Heart left ventricle (tissue), 16 donors: ENCODE data around the gene MSX2. TPM values are rescaled to one million over a fixed set of nuclear protein-coding genes. Genes with fewer than 3 reads are reported as not detected.

Experiments
- ATAC-seq, 4 donors: fragments of 200-7000 bp; cut with Tn5 transposase; one replicate each; pipeline ENCODE4 v1.9.1; 2020 to 2022; ENCODE audit warnings: moderate library complexity in 4 of 4, mild to moderate bottlenecking in 3 of 4, moderate number of reproducible peaks in 1 of 4
- DNase-seq, 5 donors: peaks; one replicate each; pipeline ENCODE4 v3.0.0-alpha.2; 2020
- H3K27ac ChIP-seq, 12 donors: fragments of 200-600 bp; sonication (generic) in 4 of 12; one replicate each; pipeline versions ENCODE4 v1.5.0 to v1.8.0; 2016 to 2022; ENCODE audit warnings: mild to moderate bottlenecking in 2 of 12
- H3K27me3 ChIP-seq, 9 donors: fragments of 200-600 bp; sonication (generic) in 2 of 9; one replicate each; pipeline versions ENCODE4 v1.5.1 to v1.8.0; 2016 to 2022; ENCODE audit warnings: mild to moderate bottlenecking in 3 of 9
- H3K36me3 ChIP-seq, 9 donors: fragments of 200-600 bp; sonication (generic) in 2 of 9; one replicate each; pipeline versions ENCODE4 v1.5.0 to v1.8.0; 2018 to 2022; ENCODE audit warnings: mild to moderate bottlenecking in 2 of 9
- H3K4me1 ChIP-seq, 12 donors: fragments of 200-600 bp; sonication (generic) in 4 of 12; one replicate each; pipeline versions ENCODE4 v1.5.0 to v1.8.0; 2016 to 2022; ENCODE audit warnings: mild to moderate bottlenecking in 3 of 12
- H3K4me3 ChIP-seq, 12 donors: fragments of 200-600 bp; sonication (generic) in 4 of 12; one replicate each; pipeline versions ENCODE4 v1.5.0 to v1.8.0; 2017 to 2022; ENCODE audit warnings: mild to moderate bottlenecking in 9 of 12, moderate library complexity in 4 of 12
- H3K9me3 ChIP-seq, 12 donors: fragments of 200-600 bp; sonication (generic) in 4 of 12; one replicate each; pipeline versions ENCODE4 v1.5.0 to v1.8.0; 2016 to 2022; ENCODE audit warnings: mild to moderate bottlenecking in 1 of 12
- POLR2A ChIP-seq, 2 donors: fragments of 450-650 bp; IDR thresholded peaks; one replicate each; pipeline ENCODE4 v1.6.1; 2017; ENCODE audit warnings: antibody characterized with exemption in 2 of 2, mild to moderate bottlenecking in 2 of 2, moderate library complexity in 2 of 2
- WGBS, 4 donors: extraction: QIAGEN DNeasy Blood & Tissue Kit in 2 of 4; methylation state at CpG; one replicate each; pipeline versions ENCODE4 v1.1.5 to v1.1.7; 2013 to 2018; 5-methylcytosine and 5-hydroxymethylcytosine counted together
- intact Hi-C, 10 donors: fragments of 100-400 bp; cut with DNase I; formaldehyde crosslinking; loops; one replicate each; pipeline versions ENCODE4 v1.11.1 to v1.14.2; 2022
- polyA plus RNA-seq, 2 donors: library from polyadenylated mRNA; stranded (reverse); fragments of 200-250 nt; gene quantifications; one replicate each; pipeline ENCODE4 v1.2.3, GENCODE V29; 2013
- total RNA-seq, 9 donors: library from RNA; depleted of rRNA in 2 of 9; stranded (reverse); fragments of >200 nt in 2 of 9; fragmentation: NEBNext Ultra II Directional in 3 of 9; extraction: Animal tissue kit (Norgen Biotek cat#: 25700) in 3 of 9; gene quantifications; one replicate each; pipeline versions ENCODE4 v1.1.0 to v1.2.4, GENCODE V29; 2016 to 2023
- TF ChIP-seq, protein P1 (sequence below), 12 donors: fragments of 200-600 bp; sonication (generic) in 4 of 12; IDR thresholded peaks; one replicate each; pipeline versions ENCODE4 v1.5.0 to v1.8.0; 2018 to 2022; ENCODE audit warnings: antibody characterized with exemption in 12 of 12, mild to moderate bottlenecking in 5 of 12
- donor health status: ischemic (EF 13 %, LVEDD 7.1; RV severe dilation, severe dysfunction).
- donor health status: healthy with polysubstance abuse.
- donor health status: DM: no; HTN: yes; CAD: no.
- donor health status: DM: no; HTN: no; CAD: no.
- donor health status: ischemic (EF 25% LVEDD 6.9; RV normal size, moderate dysfunction).
- donor health status: ischemic (EF 25% LVEDD 5.7; RV mildly dilated, moderate dysfunction).
- donor health status: healthy.
- donor health status: DM: yes; HTN: yes; CAD: no.
- donor health status: ischemic (EF 35%, LVEDD 5.7; RV mildly dilated, moderate dysfunction).
- donor health status: nonischemic (EF 11% LVEDD 7.7; RV severe dilation, severe dysfunction).
- donor health status: DM: yes; HTN: yes; CAD: no.
- donor health status: PGD.
- donor health status: ischemic (EF 29% LVEDD 5.4; RV normal size, mild dysfunction).
- donor health status: nonischemic (EF 23%, LVEDD 6.1; RV moderate dilation, normal function).

MSX2 gene
- total and polyA plus RNA-seq, 11 donors = 0.73 to 5.3 (median 1.6) TPM

DNA sequence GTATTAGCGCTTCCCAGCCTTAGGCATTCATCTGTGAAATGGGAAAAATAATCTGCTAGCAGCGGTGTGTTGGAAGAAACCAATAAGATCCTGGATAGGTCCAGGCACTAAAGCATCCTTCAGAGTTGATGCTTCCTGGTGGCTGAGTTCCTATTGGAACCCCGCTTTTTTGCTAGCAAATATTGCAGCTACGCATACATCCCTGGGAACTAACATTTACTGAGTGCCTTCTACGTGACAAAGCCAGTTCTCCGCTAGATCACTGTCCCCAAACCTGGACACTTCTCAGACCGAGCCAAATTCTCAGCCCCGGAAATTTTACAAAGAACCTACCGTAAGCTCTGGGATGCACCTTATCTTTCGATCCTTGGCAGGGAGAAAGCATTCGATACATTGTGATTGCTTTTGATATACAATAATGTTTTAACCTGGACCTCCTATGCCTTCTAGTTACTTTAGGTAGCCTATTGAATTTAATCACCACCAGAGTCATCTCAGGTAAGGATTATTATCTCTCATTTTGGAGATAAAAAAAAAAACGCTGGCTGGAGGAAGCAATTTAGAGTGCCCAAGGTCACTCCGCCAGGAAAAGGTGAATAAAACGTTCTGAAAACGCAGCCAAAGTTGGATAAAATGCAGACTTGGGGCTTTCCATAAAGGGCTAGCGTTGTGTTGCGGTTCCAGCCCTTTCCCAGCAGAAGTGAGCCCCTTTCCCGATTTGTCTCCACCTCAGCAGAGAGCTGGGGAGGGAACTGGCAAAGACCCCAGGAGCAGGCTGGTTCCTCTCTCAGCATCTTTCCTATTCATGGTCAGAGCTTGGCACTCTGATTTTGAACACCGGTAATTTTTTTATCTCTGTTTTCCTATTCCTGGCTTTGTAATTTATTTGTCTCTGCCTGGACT lies 2.6 kb upstream of the MSX2 start:
- 9 to 14% (median 11%) methylated on average over 19 of the region's 19 CpGs for WGBS, 4 donors
- ATAC-seq (no peak), DNase-seq (no peak)
- Histone ChIP-seq H3K4me3 (peak overlapping the region in 7 of 12 donors; percentile 5 to 42 (median 23)), H3K27ac (no peak overlapping the region), H3K9me3 (no peaks in the 10 kb centered on the region), H3K36me3 (no peaks in the 10 kb centered on the region), H3K27me3 (peaks cover 35 to 98% (median 66%) of the 10 kb centered on the region in 9 donors), H3K4me1 (peaks cover 0 to 35% (median 6%) of the 10 kb centered on the region in 12 donors)
- intact Hi-C loops = no loop called here
- TF ChIP-seq, protein P1, sequence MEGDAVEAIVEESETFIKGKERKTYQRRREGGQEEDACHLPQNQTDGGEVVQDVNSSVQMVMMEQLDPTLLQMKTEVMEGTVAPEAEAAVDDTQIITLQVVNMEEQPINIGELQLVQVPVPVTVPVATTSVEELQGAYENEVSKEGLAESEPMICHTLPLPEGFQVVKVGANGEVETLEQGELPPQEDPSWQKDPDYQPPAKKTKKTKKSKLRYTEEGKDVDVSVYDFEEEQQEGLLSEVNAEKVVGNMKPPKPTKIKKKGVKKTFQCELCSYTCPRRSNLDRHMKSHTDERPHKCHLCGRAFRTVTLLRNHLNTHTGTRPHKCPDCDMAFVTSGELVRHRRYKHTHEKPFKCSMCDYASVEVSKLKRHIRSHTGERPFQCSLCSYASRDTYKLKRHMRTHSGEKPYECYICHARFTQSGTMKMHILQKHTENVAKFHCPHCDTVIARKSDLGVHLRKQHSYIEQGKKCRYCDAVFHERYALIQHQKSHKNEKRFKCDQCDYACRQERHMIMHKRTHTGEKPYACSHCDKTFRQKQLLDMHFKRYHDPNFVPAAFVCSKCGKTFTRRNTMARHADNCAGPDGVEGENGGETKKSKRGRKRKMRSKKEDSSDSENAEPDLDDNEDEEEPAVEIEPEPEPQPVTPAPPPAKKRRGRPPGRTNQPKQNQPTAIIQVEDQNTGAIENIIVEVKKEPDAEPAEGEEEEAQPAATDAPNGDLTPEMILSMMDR (IDR thresholded peaks at IDR 0.05) = no peak
- no peak for TF ChIP-seq POLR2A (IDR thresholded peaks at IDR 0.05)

DNA sequence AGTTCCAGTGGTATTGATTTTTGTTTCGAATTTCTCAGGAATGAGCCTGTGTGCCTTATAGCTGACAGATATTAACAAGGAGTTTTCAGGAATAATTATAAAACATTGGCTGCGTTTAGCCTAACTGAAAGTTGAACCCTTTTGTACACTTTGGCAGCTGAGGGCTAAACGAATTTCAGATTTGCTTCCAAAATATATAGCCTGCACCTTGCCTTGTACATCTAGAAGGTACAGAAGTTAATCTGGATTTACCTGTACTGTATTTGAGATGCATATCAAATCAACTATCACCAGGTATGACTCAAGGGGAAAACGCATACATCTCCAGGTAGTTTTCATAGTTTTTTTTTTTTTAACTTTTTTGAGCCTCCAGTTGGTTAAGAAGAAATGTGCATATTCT lies 1.9 kb upstream of the MSX2 start:
- no peaks in the 10 kb centered on the region for H3K9me3 ChIP-seq
- TF ChIP-seq POLR2A (IDR thresholded peaks at IDR 0.05) = no peak
- TF ChIP-seq, protein P1 (IDR thresholded peaks at IDR 0.05) = no peak
- H3K4me1 ChIP-seq = peaks cover 0 to 35% (median 6%) of the 10 kb centered on the region in 12 donors
- WGBS, 4 donors = 37 to 38% (median 38%) methylated on average over 4 of the region's 4 CpGs
- DNase-seq = no peak
- no peak for ATAC-seq
- H3K36me3 ChIP-seq = no peaks in the 10 kb centered on the region
- H3K27ac ChIP-seq = no peak overlapping the region
- H3K4me3 ChIP-seq = no peak overlapping the region
- H3K27me3 ChIP-seq = peaks cover 35 to 97% (median 64%) of the 10 kb centered on the region in 9 donors
- intact Hi-C loops = no loop called here

DNA sequence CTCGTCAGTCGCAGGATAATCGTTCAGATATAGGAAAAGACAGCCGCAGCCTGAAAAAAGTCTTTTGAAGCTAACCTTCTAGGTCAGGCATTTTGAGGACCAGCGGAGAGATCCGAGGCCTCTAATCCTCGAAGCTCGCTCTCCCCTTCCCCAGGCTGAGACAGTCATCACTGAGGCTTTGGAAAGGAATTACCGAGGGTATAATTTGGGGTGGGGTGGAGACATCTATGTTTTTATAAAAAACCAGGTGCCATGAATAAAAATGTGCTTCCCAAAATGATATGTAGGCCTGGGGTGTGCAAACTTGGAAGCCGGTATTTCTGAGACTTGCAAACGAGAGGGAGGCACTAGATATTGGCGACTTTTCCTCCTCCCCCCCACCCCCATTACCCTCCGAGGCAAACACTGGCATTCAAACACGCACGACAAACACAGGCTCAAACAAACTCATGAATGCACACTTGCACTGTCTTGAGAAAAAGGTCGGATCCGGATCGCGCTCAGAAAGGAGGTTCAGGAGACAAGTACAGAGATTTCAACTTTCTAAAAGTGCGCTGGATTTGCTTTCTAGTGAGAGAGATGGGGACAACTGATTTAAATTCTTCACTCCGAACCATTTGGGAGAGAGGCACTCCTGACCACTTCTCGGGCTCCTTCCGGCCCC lies 935 bp upstream of the MSX2 start:
- Histone ChIP-seq H3K9me3 (no peaks in the 10 kb centered on the region), H3K4me1 (peaks cover 0 to 35% (median 6%) of the 10 kb centered on the region in 12 donors)

More for the DNA sequence above, 935 bp upstream of the MSX2 start:
- intact Hi-C loops = no loop called here
- Histone ChIP-seq H3K4me3 (peak overlapping the region in 11 of 12 donors; percentile 44 to 90 (median 62)), H3K27me3 (peaks cover 35 to 97% (median 62%) of the 10 kb centered on the region in 9 donors), H3K27ac (peak overlapping the region in 1 of 12 donors; percentile 74), H3K36me3 (no peaks in the 10 kb centered on the region)
- TF ChIP-seq POLR2A (IDR thresholded peaks at IDR 0.05) = no peak
- TF ChIP-seq, protein P1 (IDR thresholded peaks at IDR 0.05) = no peak
- DNase-seq = no peak
- no peak for ATAC-seq
- 13 to 22% (median 17%) methylated on average over 23 of the region's 23 CpGs for whole genome bisulfite sequencing, 4 donors
